Measurements from ENCODE around the gene NECAB3. TPM values are rescaled to one million over a fixed set of nuclear protein-coding genes. Genes with fewer than 3 reads are reported as not detected.

The NECAB3 gene
- total and polyA plus RNA-seq, 2 of the 13 experiments (the other 11 are each of a cell fraction or from before 2014, with no cell fraction given): 61.5 to 65.5 TPM

DNA sequence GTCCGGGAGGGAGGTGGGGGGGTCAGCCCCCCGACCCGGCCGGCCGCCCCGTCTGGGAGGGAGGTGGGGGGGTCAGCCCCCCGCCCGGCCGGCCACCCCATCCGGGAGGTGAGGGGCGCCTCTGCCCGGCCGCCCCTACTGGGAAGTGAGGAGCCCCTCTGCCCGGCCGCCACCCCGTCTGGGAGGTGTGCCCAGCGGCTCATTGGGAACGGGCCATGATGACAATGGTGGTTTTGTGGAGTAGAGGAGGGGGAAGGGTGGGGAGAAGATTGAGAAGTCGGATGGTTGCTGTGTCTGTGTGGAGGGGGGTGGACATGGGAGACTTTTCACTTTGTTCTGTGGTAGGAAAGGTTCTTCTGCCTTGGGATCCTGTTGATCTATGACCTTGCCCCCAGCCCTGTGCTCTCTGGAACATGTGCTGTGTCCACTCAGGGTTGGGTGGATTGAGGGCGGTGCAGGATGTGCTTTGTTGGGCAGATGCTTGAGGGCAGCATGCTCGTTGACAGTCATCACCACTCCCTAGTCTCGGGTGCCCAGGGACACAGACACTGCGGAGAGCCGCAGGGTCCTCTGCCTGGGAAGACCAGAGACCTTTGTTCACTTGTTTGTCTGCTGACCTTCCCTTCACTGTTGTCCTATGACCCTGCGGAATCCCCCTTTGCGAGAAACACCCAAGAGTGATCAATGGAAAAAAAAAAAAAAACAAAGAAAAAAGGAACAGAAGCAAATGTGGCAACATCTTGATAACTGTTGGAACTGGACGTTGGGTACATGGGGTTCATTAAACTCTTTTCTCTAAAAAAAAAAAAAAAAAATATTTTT is 27.6 kb upstream of the NECAB3 start (continued):
- TF ChIP-seq, protein P1, sequence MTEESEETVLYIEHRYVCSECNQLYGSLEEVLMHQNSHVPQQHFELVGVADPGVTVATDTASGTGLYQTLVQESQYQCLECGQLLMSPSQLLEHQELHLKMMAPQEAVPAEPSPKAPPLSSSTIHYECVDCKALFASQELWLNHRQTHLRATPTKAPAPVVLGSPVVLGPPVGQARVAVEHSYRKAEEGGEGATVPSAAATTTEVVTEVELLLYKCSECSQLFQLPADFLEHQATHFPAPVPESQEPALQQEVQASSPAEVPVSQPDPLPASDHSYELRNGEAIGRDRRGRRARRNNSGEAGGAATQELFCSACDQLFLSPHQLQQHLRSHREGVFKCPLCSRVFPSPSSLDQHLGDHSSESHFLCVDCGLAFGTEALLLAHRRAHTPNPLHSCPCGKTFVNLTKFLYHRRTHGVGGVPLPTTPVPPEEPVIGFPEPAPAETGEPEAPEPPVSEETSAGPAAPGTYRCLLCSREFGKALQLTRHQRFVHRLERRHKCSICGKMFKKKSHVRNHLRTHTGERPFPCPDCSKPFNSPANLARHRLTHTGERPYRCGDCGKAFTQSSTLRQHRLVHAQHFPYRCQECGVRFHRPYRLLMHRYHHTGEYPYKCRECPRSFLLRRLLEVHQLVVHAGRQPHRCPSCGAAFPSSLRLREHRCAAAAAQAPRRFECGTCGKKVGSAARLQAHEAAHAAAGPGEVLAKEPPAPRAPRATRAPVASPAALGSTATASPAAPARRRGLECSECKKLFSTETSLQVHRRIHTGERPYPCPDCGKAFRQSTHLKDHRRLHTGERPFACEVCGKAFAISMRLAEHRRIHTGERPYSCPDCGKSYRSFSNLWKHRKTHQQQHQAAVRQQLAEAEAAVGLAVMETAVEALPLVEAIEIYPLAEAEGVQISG (CRISPR knock-in tag; IDR thresholded peaks at IDR 0.05): peak; percentile 86
- TF ChIP-seq, protein P2, sequence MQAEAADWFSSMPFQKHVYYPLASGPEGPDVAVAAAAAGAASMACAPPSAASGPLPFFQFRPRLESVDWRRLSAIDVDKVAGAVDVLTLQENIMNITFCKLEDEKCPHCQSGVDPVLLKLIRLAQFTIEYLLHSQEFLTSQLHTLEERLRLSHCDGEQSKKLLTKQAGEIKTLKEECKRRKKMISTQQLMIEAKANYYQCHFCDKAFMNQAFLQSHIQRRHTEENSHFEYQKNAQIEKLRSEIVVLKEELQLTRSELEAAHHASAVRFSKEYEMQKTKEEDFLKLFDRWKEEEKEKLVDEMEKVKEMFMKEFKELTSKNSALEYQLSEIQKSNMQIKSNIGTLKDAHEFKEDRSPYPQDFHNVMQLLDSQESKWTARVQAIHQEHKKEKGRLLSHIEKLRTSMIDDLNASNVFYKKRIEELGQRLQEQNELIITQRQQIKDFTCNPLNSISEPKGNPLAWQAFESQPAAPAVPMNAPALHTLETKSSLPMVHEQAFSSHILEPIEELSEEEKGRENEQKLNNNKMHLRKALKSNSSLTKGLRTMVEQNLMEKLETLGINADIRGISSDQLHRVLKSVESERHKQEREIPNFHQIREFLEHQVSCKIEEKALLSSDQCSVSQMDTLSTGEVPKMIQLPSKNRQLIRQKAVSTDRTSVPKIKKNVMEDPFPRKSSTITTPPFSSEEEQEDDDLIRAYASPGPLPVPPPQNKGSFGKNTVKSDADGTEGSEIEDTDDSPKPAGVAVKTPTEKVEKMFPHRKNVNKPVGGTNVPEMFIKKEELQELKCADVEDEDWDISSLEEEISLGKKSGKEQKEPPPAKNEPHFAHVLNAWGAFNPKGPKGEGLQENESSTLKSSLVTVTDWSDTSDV (CRISPR knock-in tag; IDR thresholded peaks at IDR 0.05): 0 out of 2 replicates have a peak, but pooled peaks have one; percentile 59
- TF ChIP-seq SP4 (CRISPR knock-in tag; IDR thresholded peaks at IDR 0.05): peak; percentile 72
- TF ChIP-seq GZF1 (CRISPR knock-in tag; IDR thresholded peaks at IDR 0.05): peak; percentile 49; the same call in 1 of the 2 replicates
- 0 out of 2 replicates have a peak, but pooled peaks have one; percentile 41 for TF ChIP-seq ZNF891 (CRISPR knock-in tag; IDR thresholded peaks at IDR 0.05)
- TF ChIP-seq ZFP36L1 (CRISPR knock-in tag; IDR thresholded peaks at IDR 0.05): peak; percentile 89
- peak; percentile 82; the same call in 1 of the 2 replicates for TF ChIP-seq SMAD1 (CRISPR knock-in tag; IDR thresholded peaks at IDR 0.05; ENCODE audit: borderline replicate concordance, low read depth)
- peak; percentile 10; the same call in 1 of the 2 replicates for TF ChIP-seq STAG1 (CRISPR knock-in tag; IDR thresholded peaks at IDR 0.05)
- TF ChIP-seq, protein P3, sequence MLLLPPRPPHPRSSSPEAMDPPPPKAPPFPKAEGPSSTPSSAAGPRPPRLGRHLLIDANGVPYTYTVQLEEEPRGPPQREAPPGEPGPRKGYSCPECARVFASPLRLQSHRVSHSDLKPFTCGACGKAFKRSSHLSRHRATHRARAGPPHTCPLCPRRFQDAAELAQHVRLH (CRISPR knock-in tag; IDR thresholded peaks at IDR 0.05; ENCODE audit: borderline replicate concordance, low read depth): peak; percentile 61; the same call in 1 of the 2 replicates
- TF ChIP-seq MTF1 (CRISPR knock-in tag; IDR thresholded peaks at IDR 0.05): no peak
- TF ChIP-seq, protein P4, sequence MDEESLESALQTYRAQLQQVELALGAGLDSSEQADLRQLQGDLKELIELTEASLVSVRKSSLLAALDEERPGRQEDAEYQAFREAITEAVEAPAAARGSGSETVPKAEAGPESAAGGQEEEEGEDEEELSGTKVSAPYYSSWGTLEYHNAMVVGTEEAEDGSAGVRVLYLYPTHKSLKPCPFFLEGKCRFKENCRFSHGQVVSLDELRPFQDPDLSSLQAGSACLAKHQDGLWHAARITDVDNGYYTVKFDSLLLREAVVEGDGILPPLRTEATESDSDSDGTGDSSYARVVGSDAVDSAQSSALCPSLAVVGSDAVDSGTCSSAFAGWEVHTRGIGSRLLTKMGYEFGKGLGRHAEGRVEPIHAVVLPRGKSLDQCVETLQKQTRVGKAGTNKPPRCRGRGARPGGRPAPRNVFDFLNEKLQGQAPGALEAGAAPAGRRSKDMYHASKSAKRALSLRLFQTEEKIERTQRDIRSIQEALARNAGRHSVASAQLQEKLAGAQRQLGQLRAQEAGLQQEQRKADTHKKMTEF (CRISPR knock-in tag; IDR thresholded peaks at IDR 0.05): peak; percentile 78
- TF ChIP-seq NR2C2 (CRISPR knock-in tag; IDR thresholded peaks at IDR 0.05; ENCODE audit: borderline replicate concordance): peak; percentile 93
- TF ChIP-seq, protein P5, sequence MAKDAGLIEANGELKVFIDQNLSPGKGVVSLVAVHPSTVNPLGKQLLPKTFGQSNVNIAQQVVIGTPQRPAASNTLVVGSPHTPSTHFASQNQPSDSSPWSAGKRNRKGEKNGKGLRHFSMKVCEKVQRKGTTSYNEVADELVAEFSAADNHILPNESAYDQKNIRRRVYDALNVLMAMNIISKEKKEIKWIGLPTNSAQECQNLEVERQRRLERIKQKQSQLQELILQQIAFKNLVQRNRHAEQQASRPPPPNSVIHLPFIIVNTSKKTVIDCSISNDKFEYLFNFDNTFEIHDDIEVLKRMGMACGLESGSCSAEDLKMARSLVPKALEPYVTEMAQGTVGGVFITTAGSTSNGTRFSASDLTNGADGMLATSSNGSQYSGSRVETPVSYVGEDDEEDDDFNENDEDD (CRISPR knock-in tag; IDR thresholded peaks at IDR 0.05; ENCODE audit: borderline replicate concordance): peak; percentile 66; the same call in 1 of the 2 replicates
- TF ChIP-seq, protein P6, sequence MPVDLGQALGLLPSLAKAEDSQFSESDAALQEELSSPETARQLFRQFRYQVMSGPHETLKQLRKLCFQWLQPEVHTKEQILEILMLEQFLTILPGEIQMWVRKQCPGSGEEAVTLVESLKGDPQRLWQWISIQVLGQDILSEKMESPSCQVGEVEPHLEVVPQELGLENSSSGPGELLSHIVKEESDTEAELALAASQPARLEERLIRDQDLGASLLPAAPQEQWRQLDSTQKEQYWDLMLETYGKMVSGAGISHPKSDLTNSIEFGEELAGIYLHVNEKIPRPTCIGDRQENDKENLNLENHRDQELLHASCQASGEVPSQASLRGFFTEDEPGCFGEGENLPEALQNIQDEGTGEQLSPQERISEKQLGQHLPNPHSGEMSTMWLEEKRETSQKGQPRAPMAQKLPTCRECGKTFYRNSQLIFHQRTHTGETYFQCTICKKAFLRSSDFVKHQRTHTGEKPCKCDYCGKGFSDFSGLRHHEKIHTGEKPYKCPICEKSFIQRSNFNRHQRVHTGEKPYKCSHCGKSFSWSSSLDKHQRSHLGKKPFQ (CRISPR knock-in tag; IDR thresholded peaks at IDR 0.05; ENCODE audit: insufficient replicate concordance): no peak
- TF ChIP-seq GATAD2A (CRISPR knock-in tag; IDR thresholded peaks at IDR 0.05): peak; percentile 90
- TF ChIP-seq ZNF3 (CRISPR knock-in tag; IDR thresholded peaks at IDR 0.05): peak; percentile 35; the same call in 1 of the 2 replicates
- TF ChIP-seq HMG20A (CRISPR knock-in tag; IDR thresholded peaks at IDR 0.05; ENCODE audit: borderline replicate concordance): no peak; the same call in 1 of the 2 replicates
- TF ChIP-seq ZNF383 (CRISPR knock-in tag; IDR thresholded peaks at IDR 0.05; ENCODE audit: borderline replicate concordance): no peak
- no peak for TF ChIP-seq ZBTB21 (CRISPR knock-in tag; IDR thresholded peaks at IDR 0.05)
